Measurements from ENCODE around the gene SYT12.

Gene SYT12

GRCh38 chr11:67022341-67022933 is 497 bp upstream of the SYT12 start:
- Histone ChIP-seq H3K27me3 (ENCODE audit: insufficient read depth, low read length) (peaks cover 40% of the 10 kb centered on the region), H3K9me3 (ENCODE audit: insufficient read depth, low read depth, low read length) (peaks cover 4% of the 10 kb centered on the region; the same call in 1 of the 2 replicates), H3K4me3 (ENCODE audit: low read length) (peak overlapping the region; percentile 62), H3K9ac (ENCODE audit: low read depth, low read length) (no peak overlapping the region), H3K4me1 (ENCODE audit: insufficient read depth, low read length) (peaks cover 5% of the 10 kb centered on the region), H3K27ac (ENCODE audit: low read length) (no peak overlapping the region), H3K36me3 (ENCODE audit: insufficient read depth, low read depth, low read length) (no peaks in the 10 kb centered on the region)

GRCh38 chr11:67023957-67024353 is 1.0 kb downstream of the SYT12 start:
- Histone ChIP-seq H3K27ac (ENCODE audit: low read length) (no peak overlapping the region), H3K4me3 (ENCODE audit: low read length) (peak overlapping the region; percentile 63; the same call in 1 of the 2 replicates), H3K9me3 (ENCODE audit: insufficient read depth, low read depth, low read length) (peaks cover 4% of the 10 kb centered on the region; the same call in 1 of the 2 replicates), H3K36me3 (ENCODE audit: insufficient read depth, low read depth, low read length) (no peaks in the 10 kb centered on the region), H3K27me3 (ENCODE audit: insufficient read depth, low read length) (peaks cover 40% of the 10 kb centered on the region), H3K9ac (ENCODE audit: low read depth, low read length) (no peak overlapping the region), H3K4me1 (ENCODE audit: insufficient read depth, low read length) (peaks cover 5% of the 10 kb centered on the region)

- H3K9me3 ChIP-seq (ENCODE audit: insufficient read depth, low read depth, low read length): peaks cover 4% of the 10 kb centered on the region; the same call in 1 of the 2 replicates
- no peak overlapping the region for H3K4me3 ChIP-seq (ENCODE audit: low read length)
- H3K4me1 ChIP-seq (ENCODE audit: insufficient read depth, low read length): peaks cover 5% of the 10 kb centered on the region
- H3K36me3 ChIP-seq (ENCODE audit: insufficient read depth, low read depth, low read length): no peaks in the 10 kb centered on the region
- H3K27ac ChIP-seq (ENCODE audit: low read length): no peak overlapping the region
- H3K9ac ChIP-seq (ENCODE audit: low read depth, low read length): no peak overlapping the region
- H3K27me3 ChIP-seq (ENCODE audit: insufficient read depth, low read length): peaks cover 40% of the 10 kb centered on the region
Observed at GRCh38 chr11:67024410-67024809, 1.5 kb downstream of the SYT12 start.

- Histone ChIP-seq H3K9ac (ENCODE audit: low read depth, low read length) (no peak overlapping the region), H3K4me1 (ENCODE audit: insufficient read depth, low read length) (peaks cover 5% of the 10 kb centered on the region), H3K9me3 (ENCODE audit: insufficient read depth, low read depth, low read length) (peaks cover 4% of the 10 kb centered on the region; the same call in 1 of the 2 replicates), H3K36me3 (ENCODE audit: insufficient read depth, low read depth, low read length) (no peaks in the 10 kb centered on the region), H3K4me3 (ENCODE audit: low read length) (no peak overlapping the region), H3K27me3 (ENCODE audit: insufficient read depth, low read length) (peaks cover 40% of the 10 kb centered on the region), H3K27ac (ENCODE audit: low read length) (no peak overlapping the region)
Observed at GRCh38 chr11:67024966-67025365, 2.0 kb downstream of the SYT12 start.

- no peak overlapping the region for H3K4me3 ChIP-seq (ENCODE audit: low read length)
- H3K27me3 ChIP-seq (ENCODE audit: insufficient read depth, low read length): peaks cover 40% of the 10 kb centered on the region
- no peak overlapping the region for H3K27ac ChIP-seq (ENCODE audit: low read length)
- H3K9ac ChIP-seq (ENCODE audit: low read depth, low read length): no peak overlapping the region
- H3K9me3 ChIP-seq (ENCODE audit: insufficient read depth, low read depth, low read length): peaks cover 4% of the 10 kb centered on the region; the same call in 1 of the 2 replicates
- no peaks in the 10 kb centered on the region for H3K36me3 ChIP-seq (ENCODE audit: insufficient read depth, low read depth, low read length)
- peaks cover 5% of the 10 kb centered on the region for H3K4me1 ChIP-seq (ENCODE audit: insufficient read depth, low read length)
Observed at GRCh38 chr11:67025750-67026149, 2.8 kb downstream of the SYT12 start.

GRCh38 chr11:67026941-67027340 is 4.0 kb downstream of the SYT12 start:
- Histone ChIP-seq H3K36me3 (ENCODE audit: insufficient read depth, low read depth, low read length) (no peaks in the 10 kb centered on the region), H3K27ac (ENCODE audit: low read length) (no peak overlapping the region), H3K27me3 (ENCODE audit: insufficient read depth, low read length) (peaks cover 38% of the 10 kb centered on the region), H3K4me3 (ENCODE audit: low read length) (no peak overlapping the region), H3K9me3 (ENCODE audit: insufficient read depth, low read depth, low read length) (peaks cover 2% of the 10 kb centered on the region; the same call in 1 of the 2 replicates), H3K4me1 (ENCODE audit: insufficient read depth, low read length) (peaks cover 9% of the 10 kb centered on the region), H3K9ac (ENCODE audit: low read depth, low read length) (no peak overlapping the region)

- peaks cover 32% of the 10 kb centered on the region for H3K27me3 ChIP-seq (ENCODE audit: insufficient read depth, low read length)
- H3K36me3 ChIP-seq (ENCODE audit: insufficient read depth, low read depth, low read length): no peaks in the 10 kb centered on the region
- H3K9me3 ChIP-seq (ENCODE audit: insufficient read depth, low read depth, low read length): no peaks in the 10 kb centered on the region
- no peak overlapping the region for H3K9ac ChIP-seq (ENCODE audit: low read depth, low read length)
- no peak overlapping the region for H3K4me3 ChIP-seq (ENCODE audit: low read length)
- peaks cover 9% of the 10 kb centered on the region for H3K4me1 ChIP-seq (ENCODE audit: insufficient read depth, low read length)
- H3K27ac ChIP-seq (ENCODE audit: low read length): no peak overlapping the region
Observed at GRCh38 chr11:67027483-67027930, 4.6 kb downstream of the SYT12 start.

GRCh38 chr11:67027943-67028542 is 5.1 kb downstream of the SYT12 start:
- H3K4me3 ChIP-seq (ENCODE audit: low read length): no peak overlapping the region
- H3K36me3 ChIP-seq (ENCODE audit: insufficient read depth, low read depth, low read length): no peaks in the 10 kb centered on the region
- H3K27ac ChIP-seq (ENCODE audit: low read length): no peak overlapping the region
- H3K9ac ChIP-seq (ENCODE audit: low read depth, low read length): no peak overlapping the region
- H3K9me3 ChIP-seq (ENCODE audit: insufficient read depth, low read depth, low read length): no peaks in the 10 kb centered on the region
- peaks cover 6% of the 10 kb centered on the region; the same call in 1 of the 2 replicates for H3K4me1 ChIP-seq (ENCODE audit: insufficient read depth, low read length)
- H3K27me3 ChIP-seq (ENCODE audit: insufficient read depth, low read length): peaks cover 27% of the 10 kb centered on the region

- Histone ChIP-seq H3K9me3 (ENCODE audit: insufficient read depth, low read depth, low read length) (no peaks in the 10 kb centered on the region), H3K36me3 (ENCODE audit: insufficient read depth, low read depth, low read length) (no peaks in the 10 kb centered on the region), H3K4me3 (ENCODE audit: low read length) (no peak overlapping the region), H3K4me1 (ENCODE audit: insufficient read depth, low read length) (peaks cover 6% of the 10 kb centered on the region; the same call in 1 of the 2 replicates), H3K9ac (ENCODE audit: low read depth, low read length) (no peak overlapping the region), H3K27me3 (ENCODE audit: insufficient read depth, low read length) (peaks cover 16% of the 10 kb centered on the region), H3K27ac (ENCODE audit: low read length) (no peak overlapping the region)
Observed at GRCh38 chr11:67029146-67029545, 6.2 kb downstream of the SYT12 start.

GRCh38 chr11:67030976-67031375 is 8.0 kb downstream of the SYT12 start:
- no peak overlapping the region for H3K9ac ChIP-seq (ENCODE audit: low read depth, low read length)
- no peaks in the 10 kb centered on the region for H3K9me3 ChIP-seq (ENCODE audit: insufficient read depth, low read depth, low read length)
- no peaks in the 10 kb centered on the region for H3K36me3 ChIP-seq (ENCODE audit: insufficient read depth, low read depth, low read length)
- H3K27ac ChIP-seq (ENCODE audit: low read length): no peak overlapping the region
- H3K27me3 ChIP-seq (ENCODE audit: insufficient read depth, low read length): no peaks in the 10 kb centered on the region
- peaks cover 6% of the 10 kb centered on the region; the same call in 1 of the 2 replicates for H3K4me1 ChIP-seq (ENCODE audit: insufficient read depth, low read length)
- H3K4me3 ChIP-seq (ENCODE audit: low read length): no peak overlapping the region

GRCh38 chr11:67031791-67032561 is 9.0 kb downstream of the SYT12 start:
- Histone ChIP-seq H3K9ac (ENCODE audit: low read depth, low read length) (no peak overlapping the region), H3K36me3 (ENCODE audit: insufficient read depth, low read depth, low read length) (no peaks in the 10 kb centered on the region), H3K27me3 (ENCODE audit: insufficient read depth, low read length) (no peaks in the 10 kb centered on the region), H3K4me1 (ENCODE audit: insufficient read depth, low read length) (peaks cover 6% of the 10 kb centered on the region; the same call in 1 of the 2 replicates), H3K4me3 (ENCODE audit: low read length) (no peak overlapping the region), H3K9me3 (ENCODE audit: insufficient read depth, low read depth, low read length) (no peaks in the 10 kb centered on the region), H3K27ac (ENCODE audit: low read length) (no peak overlapping the region)

Measured in iPS-20b (cell line).